ENCODE measurements around the gene GNB1.

- no peak for TF ChIP-seq GATA2 (IDR thresholded peaks at IDR 0.05; ENCODE audit: low read depth, low read length)
- no peak for TF ChIP-seq GATA3 (IDR thresholded peaks at IDR 0.05; ENCODE audit: low read depth, low read length)
Observed at GRCh38 chr1:1778663-1779319, 112.1 kb downstream of the GNB1 start.
